NCI-H1930 (cell line): Measurements from ENCODE around the gene POLRMT.

Source experiments
- DNase-seq, 2 experiments: peaks; one replicate each; lab custom pipeline; 2025; lab: John Stamatoyannopoulos, UW

Gene POLRMT

DNA sequence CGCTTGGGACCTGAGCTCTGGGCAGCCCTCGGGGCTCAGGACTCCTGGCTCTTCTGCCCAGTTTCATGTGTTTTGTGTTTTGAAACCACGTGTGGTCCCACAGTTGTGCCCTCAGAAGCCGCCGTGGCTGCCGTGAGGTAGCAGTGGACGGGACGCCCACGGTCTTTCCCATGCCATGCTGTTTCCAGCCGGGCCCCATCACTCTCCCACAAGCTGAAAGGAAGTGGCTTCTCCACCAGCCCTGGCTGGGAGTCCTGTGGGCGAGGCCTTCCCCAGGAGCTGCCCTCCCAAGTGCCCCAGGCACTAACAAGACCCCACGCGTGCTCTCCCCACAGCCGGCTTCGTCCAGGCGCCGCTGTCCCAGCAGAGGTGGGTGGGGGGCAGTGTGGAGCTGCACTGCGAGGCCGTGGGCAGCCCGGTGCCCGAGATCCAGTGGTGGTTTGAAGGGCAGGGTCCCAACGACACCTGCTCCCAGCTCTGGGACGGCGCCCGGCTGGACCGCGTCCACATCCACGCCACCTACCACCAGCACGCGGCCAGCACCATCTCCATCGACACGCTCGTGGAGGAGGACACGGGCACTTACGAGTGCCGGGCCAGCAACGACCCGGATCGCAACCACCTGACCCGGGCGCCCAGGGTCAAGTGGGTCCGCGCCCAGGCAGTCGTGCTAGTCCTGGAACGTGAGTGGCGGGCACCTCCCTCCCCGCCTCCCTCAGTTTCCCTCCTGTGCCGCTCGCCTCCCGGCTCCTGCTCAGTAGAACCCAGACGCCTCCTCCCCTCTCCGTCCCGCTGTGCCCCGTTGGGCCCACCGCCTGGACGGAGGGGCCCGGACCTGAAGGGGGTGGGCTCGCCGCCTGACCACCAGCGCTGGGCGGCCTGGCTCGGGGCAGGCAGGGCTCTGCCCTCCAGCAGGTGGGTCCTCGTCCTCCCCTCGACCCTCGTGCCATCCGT lies 55.6 kb downstream of the POLRMT start:
- DNase-seq: no peak

DNA sequence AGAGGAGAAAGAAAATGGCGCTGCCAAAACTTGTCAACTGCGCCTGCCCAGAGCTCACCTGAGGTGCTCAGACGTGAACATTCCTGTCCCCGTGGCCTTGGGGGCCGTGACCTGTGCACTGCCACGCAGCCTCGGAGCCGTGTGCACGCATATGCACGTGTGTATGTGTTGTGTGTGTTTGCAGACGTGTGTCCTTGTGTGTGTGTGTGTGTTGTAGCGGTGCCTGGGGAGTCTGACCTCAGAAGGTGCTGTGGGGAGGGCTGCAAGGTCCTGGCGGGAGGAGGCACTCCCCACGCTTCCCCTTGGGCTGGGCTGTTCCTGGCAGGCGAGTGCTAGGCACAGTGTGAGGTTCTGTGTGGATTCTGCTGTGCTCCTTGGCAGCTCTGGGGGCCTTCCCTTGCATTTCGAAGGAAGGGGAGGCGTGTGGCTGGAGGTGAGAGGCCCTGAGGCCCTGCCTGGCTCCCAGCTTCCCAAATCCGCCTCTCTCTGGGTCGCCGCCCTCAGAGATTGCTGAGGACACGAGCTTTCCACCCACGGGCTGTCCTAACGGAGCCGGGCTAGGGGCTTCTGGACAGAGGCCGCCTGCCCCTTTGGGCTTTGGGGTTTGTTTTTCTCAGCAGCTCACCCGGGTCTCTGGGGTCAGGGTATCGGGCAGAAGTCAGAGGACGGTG lies 56.4 kb downstream of the POLRMT start:
- DNase-seq: no peak

DNA sequence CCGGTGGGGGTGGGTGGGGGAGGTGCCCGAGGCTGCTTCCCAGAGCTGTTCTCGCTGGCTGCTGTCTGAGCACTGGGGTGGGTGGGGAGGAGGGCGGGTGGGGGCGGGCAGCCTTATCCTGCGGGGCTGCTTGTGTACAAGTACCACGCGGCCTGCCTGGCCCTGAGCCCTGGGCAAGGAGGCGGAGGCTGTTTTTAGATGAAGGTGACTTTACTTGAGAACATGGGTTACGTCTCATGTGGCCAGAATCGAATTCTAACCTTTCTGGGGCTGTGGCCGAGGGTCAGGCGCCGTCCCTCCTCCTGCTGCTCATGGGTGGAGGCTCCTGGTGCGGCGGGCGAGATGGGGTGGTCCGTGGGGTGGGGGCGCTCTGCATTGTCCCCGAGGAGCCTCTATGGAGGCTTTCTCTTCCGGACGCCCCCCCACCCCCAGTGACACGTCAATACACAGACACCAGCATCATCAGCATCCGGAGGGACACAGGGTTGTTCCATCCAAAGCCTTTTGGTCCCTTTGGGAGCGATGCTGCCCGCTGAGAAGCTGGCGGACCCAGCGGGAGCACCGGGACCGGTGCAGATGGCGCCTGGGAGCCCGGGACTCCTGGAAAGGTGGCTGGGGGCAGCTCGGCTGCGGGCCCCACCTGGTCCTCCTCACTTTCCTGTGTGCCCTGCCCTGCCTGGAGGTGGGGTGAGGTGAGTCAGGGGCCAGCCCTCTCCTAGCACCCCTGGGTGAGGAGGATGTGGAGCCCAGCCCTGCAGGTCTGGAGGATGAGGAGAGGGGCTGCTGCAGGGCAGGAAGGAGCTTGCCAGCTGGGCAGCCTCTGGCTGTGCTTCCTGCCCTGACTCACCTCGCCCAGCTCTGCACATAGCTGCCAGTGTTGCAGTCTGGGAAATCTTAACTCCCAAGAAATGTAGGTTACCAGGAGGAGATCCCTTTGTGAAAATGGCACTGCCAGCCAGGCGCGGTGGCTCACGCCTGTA lies 57.5 kb downstream of the POLRMT start:
- no peak for DNase-seq

DNA sequence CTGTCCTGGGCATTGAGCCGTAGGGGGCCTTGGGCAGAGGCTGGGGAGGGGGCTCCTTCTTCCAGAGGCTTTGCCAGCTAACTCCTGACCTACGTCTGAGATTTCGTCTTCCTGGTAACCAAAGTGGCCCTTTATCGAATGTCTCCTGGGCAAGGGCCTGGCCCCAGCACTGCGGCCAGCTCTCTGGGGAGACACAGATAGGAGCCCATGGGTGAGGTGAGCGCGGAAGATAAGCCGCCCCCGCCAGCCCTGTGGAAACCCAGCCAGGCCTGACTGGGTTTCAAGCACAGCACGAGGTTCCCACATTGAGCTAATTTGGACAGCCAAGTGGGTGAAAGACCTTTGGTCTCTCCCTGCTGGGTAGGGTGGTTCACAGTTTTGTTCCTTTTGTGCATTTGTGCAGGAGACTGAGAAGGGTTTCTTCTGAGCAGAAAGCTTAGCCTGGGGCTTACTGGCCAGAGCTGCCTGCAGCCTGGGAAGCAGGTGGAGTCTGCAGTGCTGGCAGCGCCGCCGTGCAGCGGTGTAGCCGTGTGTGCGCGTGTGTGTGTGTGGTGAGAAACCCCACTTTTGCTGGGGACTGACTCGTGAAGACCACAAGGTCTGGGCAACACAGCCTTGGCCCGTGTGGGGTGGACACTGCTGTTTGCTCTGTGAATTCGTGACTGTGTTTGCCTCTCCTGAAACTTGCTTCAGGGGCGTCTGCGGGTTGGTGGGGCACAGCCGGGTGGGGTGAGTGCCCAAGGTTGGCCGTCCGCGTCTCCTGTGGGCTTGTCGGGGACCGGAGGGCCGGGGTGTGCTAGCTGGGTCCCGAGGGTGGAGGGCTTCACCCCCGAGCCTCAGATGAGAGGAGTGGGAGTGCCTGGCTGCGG lies 58.4 kb downstream of the POLRMT start:
- no peak for DNase-seq

DNA sequence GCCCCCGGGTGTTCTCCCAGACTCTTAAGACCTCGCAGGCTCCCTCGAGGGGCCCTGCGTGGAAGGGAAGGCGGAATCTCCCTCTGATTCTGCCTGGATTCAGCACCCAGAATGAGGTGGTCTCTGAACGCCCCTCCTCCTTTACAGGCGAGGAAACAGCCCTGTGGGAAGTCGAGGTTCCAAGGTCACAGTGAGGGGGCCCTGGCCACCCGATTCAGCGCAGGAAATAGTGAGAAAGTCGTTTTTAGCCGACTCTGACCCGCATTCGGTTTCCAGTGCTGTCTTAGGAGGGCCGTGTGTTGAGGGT lies 59.9 kb downstream of the POLRMT start:
- DNase-seq: no peak

DNA sequence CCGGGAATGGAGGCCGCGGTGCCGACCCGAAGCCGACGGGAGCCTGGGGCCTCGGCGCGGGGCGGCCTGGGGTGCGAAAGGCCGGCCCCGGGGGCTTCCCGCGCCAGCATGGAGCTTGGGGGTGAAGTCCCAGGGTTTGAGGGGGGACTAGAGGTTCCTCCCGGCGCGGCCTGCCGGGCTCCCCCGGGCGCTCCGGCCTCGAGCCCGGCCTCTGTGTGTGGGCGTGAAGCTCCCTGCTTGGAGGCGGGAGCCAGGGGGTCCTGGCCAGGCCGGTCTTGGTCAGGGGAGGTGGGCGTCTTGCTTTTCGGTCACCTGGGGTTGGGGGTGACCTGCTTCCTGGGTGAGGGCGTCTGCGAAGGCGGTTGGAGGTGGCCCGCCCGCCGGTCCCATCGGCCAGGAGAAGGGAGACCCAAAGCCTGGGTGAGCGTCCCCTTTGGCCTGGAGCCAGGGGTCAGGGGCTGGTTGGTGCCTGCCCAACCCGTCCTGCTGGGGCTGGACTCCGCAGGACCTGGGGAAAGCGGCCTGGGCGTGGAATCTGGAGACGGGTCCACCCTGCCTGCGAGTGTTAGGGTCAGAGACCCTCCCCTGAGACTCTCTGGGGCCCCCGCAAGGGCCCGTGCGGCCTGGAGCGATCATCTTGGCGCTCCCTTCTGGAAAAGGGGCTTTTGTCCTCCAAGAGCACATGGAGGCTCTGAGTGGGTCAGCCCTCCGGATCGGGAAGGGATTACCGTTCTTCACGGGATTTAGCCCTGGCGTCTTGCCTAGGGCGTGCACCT lies 60.4 kb downstream of the POLRMT start:
- DNase-seq: no peak

DNA sequence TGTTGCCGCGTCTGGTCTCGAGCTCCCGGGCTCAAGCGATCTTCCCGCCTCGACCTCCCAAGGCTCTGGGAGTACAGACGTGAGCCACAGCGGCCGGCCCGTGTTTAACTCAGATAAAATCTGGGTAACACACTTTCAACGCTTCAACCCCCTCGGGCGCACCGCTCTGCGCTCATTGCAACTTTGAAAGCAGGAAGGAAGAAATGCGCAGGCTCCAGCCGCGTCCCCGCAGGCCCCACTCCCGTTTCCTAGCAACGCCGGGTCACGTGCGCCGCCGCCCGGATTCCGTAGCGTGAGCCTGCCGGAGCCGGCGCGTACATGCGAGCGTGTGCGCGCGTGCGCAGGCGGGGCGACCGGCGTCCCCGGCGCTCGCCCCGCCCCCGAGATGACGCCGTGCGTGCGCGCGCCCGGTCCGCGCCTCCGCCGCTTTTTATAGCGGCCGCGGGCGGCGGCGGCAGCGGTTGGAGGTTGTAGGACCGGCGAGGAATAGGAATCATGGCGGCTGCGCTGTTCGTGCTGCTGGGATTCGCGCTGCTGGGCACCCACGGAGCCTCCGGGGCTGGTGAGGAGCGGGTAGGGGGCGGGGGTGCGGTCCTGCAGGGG lies 61.1 kb downstream of the POLRMT start, which contains the start of gene BSG:
Gene BSG (plus strand): TSS at position 457 of the 603 bp plus-strand sequence. CDS start 39 bp downstream, at position 496.
- DNase-seq: peak; percentile 84 to 94

DNA sequence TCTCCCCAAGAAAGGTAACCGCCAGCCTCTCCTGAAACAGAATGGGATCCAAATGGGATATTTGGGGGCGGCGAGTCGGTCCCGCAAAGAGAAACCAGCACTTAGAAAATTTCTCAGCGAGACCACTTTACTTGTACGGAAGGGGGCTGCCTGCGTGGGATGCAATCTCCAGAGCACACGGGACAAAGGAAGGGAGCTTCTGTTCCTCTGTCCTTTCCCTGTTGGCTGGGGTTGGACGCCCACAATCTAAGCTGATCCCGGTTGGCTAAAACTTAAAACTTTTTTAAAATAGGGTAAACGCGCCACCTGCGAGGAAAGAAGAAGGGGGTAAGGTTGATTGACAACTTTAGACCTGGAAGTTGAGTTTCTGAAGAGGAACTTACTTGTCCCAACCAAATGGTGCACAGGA lies 61.8 kb downstream of the POLRMT start:
- DNase-seq: no peak

DNA sequence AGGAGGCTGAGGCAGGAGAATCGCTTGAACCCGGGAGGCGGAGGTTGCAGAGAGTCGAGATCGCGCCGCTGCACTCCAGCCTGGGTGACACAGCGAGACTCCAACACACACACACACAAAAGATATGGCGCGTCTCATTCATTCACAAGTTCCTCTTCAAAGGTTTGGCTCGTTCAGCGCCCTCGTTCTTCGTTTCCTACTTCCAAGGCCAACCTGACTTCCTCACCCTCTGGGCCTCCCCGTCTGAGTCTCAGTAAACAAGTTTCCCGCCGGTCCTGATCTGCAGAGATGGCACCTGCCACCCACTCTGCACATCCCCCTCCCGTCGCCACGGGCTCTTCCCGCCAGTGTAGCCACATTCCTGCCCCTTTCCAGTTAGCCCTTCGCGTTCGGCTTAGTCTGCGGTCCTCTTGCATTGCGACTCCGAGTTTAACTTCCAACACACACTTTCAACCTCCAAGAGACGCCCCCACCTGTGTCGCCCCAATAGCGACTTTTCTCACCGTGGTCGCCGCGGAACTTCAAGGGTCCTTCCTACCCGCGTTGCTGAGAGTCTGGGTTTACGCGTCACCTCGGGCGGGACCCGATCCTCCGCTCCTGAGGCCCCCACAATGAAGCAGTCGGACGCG lies 62.3 kb downstream of the POLRMT start:
- DNase-seq: peak; percentile 39 to 58

DNA sequence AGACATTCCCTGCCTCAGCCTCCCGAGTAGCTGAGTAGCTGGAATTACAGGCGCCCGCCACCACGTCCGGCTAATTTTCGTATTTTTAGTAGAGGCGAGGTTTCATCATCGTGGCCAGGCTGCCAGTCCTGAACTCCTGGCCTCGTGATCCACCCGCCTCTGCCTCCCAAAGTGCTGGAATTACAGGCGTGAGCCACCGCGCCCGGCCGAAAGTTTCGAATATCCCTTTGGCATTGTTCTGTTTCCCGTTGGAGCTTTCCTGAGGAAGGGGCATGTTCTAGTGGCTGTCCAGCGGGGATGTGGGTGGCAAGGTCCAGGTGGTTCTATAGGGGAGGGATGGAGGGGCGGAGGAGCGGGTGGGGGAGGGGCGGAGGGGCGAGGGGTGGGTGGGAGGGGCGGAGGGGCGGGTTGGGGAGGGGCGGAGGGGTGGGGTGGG lies 63.1 kb downstream of the POLRMT start:
- DNase-seq: no peak

DNA sequence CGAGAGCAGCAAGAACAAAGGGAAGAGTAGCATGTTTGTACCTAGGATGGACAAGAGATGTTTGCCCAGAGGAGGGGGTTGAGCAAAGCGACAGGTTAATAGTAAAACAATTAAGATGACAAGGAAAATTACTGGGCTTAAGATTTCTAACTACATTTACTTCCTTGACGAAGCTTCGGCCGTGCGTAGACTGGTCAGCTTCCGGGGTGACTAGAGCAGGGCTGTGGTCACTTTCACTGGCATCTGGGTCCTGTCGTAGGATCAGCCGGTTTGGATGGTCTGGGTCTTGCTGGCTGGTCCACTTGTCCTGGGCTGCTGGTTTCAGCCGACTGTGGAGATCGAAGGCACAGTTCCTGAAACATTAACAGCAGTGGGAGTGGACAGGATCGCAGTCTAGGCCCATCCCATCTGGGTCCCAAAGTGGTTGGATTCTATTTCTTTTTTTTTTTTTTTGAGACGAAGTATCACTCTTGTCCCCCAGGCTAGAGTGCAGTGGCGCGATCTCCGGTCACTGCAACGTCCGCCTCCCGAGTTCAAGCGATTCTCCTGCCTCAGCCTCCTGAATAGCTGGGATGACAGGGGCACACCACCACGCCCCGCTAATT lies 65.9 kb downstream of the POLRMT start:
- no peak for DNase-seq
